ENCODE data around the gene S100A8. TPM values are rescaled to one million over a fixed set of nuclear protein-coding genes. Genes with fewer than 3 reads are reported as not detected.
A peak's percentile ranks its signal among the peaks of the same experiment; 100 is the strongest.

S100A8 gene
- total RNA-seq, 2 experiments from 2014 or later, result not detected

GRCh38 chr1:153360190-153360589 lies 30.7 kb downstream of the S100A8 start:
- no peak overlapping the region for H3K4me3 Mint-ChIP-seq
- H3K27me3 Mint-ChIP-seq, result peaks cover 7% of the 10 kb centered on the region
- H3K4me1 Mint-ChIP-seq, result peaks cover 10% of the 10 kb centered on the region
- POLR2A ChIA-PET, result no interaction called here
- CTCF ChIA-PET, result no interaction called here
- H3K9me3 Mint-ChIP-seq, result no peaks in the 10 kb centered on the region
- H3K36me3 Mint-ChIP-seq (ENCODE audit: low read depth), result no peaks in the 10 kb centered on the region
- H3K27ac Mint-ChIP-seq, result no peak overlapping the region
- no peak for DNase-seq

GRCh38 chr1:153359241-153359640 lies 31.6 kb downstream of the S100A8 start:
- H3K9me3 Mint-ChIP-seq, result no peaks in the 10 kb centered on the region
- ChIA-PET CTCF (no interaction called here), POLR2A (no interaction called here)
- no peak overlapping the region for H3K27ac Mint-ChIP-seq
- H3K4me3 Mint-ChIP-seq, result no peak overlapping the region
- no peaks in the 10 kb centered on the region for H3K36me3 Mint-ChIP-seq (ENCODE audit: low read depth)
- DNase-seq, result no peak
- H3K27me3 Mint-ChIP-seq, result peaks cover 5% of the 10 kb centered on the region
- H3K4me1 Mint-ChIP-seq, result peaks cover 10% of the 10 kb centered on the region

DNA sequence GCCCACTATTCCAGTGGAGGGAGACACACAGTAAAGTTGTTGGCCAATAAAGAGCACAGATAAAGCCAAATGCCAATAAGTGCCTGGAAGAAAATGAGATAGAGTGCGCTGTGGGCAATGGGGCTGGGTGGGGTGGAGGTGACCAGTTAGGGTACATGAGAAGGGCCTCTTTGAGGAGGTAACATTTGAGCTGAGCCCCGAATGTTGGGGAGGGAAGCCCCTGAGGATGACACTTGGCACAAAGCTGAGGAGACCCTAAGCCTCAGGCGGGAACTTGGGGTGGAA lies 32.2 kb downstream of the S100A8 start:
- H3K36me3 Mint-ChIP-seq (ENCODE audit: low read depth), result no peaks in the 10 kb centered on the region
- H3K27me3 Mint-ChIP-seq, result peaks cover 5% of the 10 kb centered on the region
- H3K27ac Mint-ChIP-seq, result no peak overlapping the region
- ChIA-PET CTCF (interaction anchor here (2.2 kb wide), 1 partner anchor 136 kb away, joined by 16 read pairs; no protein-coding TSS in a partner anchor), POLR2A (no interaction called here)
- DNase-seq, result no peak
- H3K9me3 Mint-ChIP-seq, result no peaks in the 10 kb centered on the region
- H3K4me3 Mint-ChIP-seq, result no peak overlapping the region
- peaks cover 10% of the 10 kb centered on the region for H3K4me1 Mint-ChIP-seq

DNA sequence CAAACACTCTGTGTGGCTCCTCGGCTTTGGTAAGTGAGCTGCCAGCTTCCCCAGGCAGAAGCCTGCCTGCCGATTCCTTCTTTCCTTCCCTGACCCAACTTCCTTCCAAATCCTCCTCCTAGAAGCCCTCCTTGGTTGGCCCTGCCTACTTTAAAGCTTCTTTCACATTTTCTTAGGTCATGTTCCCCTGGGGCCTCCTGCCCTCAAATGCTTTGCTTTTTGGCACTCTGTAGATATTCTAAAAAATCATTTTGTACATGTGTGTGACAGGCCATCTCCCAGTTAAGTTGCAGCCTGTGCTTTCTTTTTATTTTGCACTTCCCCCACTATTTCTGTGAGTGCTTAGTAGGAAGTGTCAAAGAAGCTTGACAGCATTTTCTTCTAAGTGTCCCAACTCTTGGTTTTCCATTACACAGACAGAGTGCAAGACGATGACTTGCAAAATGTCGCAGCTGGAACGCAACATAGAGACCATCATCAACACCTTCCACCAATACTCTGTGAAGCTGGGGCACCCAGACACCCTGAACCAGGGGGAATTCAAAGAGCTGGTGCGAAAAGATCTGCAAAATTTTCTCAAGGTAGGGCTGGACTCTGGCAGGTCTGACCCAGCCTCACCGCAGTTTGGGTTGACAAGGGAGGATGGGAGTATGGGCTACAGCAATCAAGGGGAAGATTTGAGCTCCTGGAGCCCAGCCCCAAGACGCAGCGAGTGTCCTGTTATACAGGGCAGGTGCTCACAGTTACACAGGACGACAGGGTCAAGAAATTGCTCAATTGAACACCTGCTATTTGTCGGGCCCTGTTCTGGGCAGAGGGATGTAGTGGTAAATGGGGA lies 32.8 kb downstream of the S100A8 start, which contains the start of gene S100A9:
TSS of gene S100A9 (plus strand) at position 2 of the 838 bp plus-strand sequence. CDS start at position 432, 430 bp downstream.
- ChIA-PET CTCF (interaction anchor here (2.2 kb wide), 1 partner anchor 136 kb away, joined by 16 read pairs; no protein-coding TSS in a partner anchor), POLR2A (no interaction called here)
- Mint-ChIP-seq H3K27ac (no peak within 1 kb of the TSS), H3K27me3 (peaks cover 2% of the 10 kb centered on the region), H3K4me1 (peaks cover 10% of the 10 kb centered on the region), H3K9me3 (no peaks in the 10 kb centered on the region), H3K4me3 (no peak within 1 kb of the TSS), H3K36me3 (ENCODE audit: low read depth) (no peaks in the 10 kb centered on the region)
- no peak for DNase-seq

GRCh38 chr1:153357076-153357852 lies 33.6 kb downstream of the S100A8 start:
- ChIA-PET POLR2A (no interaction called here), CTCF (interaction anchor here (2.2 kb wide), 1 partner anchor 137 kb away, joined by 16 read pairs; no protein-coding TSS in a partner anchor)
- Mint-ChIP-seq H3K4me1 (peaks cover 10% of the 10 kb centered on the region), H3K36me3 (ENCODE audit: low read depth) (no peaks in the 10 kb centered on the region), H3K27ac (no peak overlapping the region), H3K4me3 (no peak overlapping the region), H3K9me3 (no peaks in the 10 kb centered on the region), H3K27me3 (peaks cover 2% of the 10 kb centered on the region)
- DNase-seq, result no peak

DNA sequence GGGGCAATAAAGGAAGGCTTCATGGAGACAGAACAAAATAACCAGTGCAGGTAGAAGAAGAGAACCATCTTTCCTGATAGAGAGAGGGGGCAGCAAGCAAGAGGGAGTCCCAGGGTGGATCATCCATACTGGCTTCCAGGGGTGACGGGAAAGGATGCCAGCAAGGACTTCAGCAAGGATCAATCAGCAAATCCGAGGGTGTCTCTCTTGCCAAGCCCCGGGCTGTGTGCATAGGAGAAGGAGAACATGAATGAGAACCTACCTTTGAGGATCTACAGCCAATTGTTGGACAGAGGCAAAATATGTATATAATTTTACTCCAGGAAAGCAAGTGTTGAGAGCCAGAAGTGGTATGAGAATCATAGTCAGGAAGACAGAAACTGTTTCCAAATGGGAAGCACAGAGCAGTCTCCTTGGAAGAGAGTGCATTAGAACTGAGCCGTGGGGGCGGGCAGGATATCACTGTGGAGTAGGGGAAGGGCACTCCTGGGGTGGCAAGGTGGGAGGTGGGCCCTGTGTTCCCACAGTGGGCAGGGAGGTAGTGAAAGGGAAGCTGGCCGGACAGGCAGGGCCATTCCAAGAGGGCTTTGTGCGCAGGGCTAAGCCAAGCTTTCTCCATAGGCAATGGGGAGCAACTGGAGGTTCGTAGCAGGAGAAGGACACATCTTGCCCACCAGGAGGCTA lies 34.3 kb downstream of the S100A8 start:
- DNase-seq, result no peak
- no peak overlapping the region for H3K27ac Mint-ChIP-seq
- CTCF ChIA-PET, result interaction anchor here (1.3 to 2.2 kb wide), 4 partner anchors 8 to 138 kb away, joined by 5 to 24 read pairs (median 12); no protein-coding TSS in a partner anchor
- POLR2A ChIA-PET, result no interaction called here
- H3K9me3 Mint-ChIP-seq, result no peaks in the 10 kb centered on the region
- H3K27me3 Mint-ChIP-seq, result peaks cover 2% of the 10 kb centered on the region
- H3K4me3 Mint-ChIP-seq, result no peak overlapping the region
- H3K36me3 Mint-ChIP-seq (ENCODE audit: low read depth), result no peaks in the 10 kb centered on the region
- peaks cover 10% of the 10 kb centered on the region for H3K4me1 Mint-ChIP-seq

GRCh38 chr1:153355445-153356071 lies 35.3 kb downstream of the S100A8 start:
- Mint-ChIP-seq H3K4me3 (no peak overlapping the region), H3K27me3 (peaks cover 7% of the 10 kb centered on the region), H3K4me1 (peaks cover 10% of the 10 kb centered on the region), H3K36me3 (ENCODE audit: low read depth) (no peaks in the 10 kb centered on the region), H3K9me3 (no peaks in the 10 kb centered on the region), H3K27ac (no peak overlapping the region)
- ChIA-PET POLR2A (no interaction called here), CTCF (interaction anchor here (1.3 to 1.9 kb wide), 4 partner anchors 8 to 139 kb away, joined by 4 to 24 read pairs (median 6); no protein-coding TSS in a partner anchor)
- DNase-seq, result peak; percentile 49

DNA sequence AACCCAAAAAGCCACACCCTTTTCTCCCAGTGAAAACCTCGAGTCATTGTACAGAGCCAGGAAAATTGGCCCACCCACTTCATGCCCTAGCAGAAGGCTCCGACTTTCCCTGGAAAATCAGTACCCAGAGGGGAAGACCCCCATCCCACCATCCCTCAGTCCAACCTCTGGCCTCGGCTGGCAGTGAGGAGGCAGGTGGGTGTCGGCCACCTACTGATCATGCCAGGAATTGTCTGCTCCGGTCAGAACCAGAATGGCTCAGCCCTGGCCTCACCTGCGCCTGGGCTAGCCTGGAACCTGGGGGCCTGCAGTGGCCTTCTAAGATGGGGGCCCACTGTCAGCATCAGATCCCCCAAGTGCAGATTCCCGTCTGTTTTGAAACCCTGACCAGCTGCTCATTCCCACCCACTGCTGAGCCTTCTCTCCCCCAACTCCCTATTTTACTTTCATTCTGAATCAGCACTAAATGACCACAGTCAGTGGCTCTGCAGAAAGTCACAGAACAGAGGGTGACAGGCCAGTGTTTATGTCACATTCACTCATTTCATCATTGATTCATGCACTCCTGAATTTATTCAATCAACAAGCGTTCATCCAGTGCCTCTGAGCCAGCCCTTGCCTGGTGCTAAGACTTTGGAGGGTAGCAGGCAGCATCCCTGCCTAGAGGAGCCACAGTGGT lies 36.2 kb downstream of the S100A8 start:
- POLR2A ChIA-PET, result no interaction called here
- Mint-ChIP-seq H3K27ac (no peak overlapping the region), H3K4me3 (no peak overlapping the region), H3K36me3 (ENCODE audit: low read depth) (no peaks in the 10 kb centered on the region), H3K27me3 (peaks cover 9% of the 10 kb centered on the region), H3K4me1 (peaks cover 10% of the 10 kb centered on the region), H3K9me3 (no peaks in the 10 kb centered on the region)
- CTCF ChIA-PET, result interaction anchor here (1.3 to 4.3 kb wide), 5 partner anchors 53 to 140 kb away, joined by 4 to 71 read pairs (median 11); no protein-coding TSS in a partner anchor
- no peak for DNase-seq

DNA sequence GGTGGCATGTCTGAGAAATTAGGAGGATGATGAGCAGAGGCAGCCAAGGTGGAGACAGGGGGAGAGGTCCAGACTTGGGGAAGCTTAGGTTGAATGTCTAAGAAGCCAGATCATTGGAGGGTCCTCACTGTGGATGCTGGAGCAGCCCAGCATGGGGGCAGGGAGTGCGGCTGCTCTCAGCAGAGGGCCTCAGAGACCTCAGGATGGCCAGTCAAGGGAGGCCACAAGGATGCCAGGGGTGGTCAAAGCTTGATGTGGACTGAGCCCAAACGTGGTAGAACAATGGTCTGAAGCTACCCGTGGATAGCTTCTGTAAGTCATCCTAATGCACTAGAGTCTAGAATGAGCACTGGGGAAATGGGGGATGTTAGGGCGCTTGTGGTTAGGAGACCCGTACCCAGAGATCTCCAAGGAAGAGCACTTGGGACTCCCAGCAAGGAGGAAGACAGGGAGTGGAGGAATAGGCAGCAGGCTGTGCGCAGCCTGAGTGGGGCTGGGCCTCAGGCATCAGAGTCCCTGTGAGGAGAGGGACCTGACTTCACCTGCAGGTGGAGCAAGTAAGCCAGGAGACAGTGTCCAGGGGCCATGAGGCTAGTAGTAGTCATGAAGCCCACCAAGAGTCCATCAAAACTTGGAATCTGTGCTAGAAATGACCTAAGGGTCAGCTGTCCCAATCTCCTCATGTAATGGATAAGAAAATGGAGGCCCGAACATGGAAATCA lies 37.5 kb downstream of the S100A8 start:
- H3K36me3 Mint-ChIP-seq (ENCODE audit: low read depth), result no peaks in the 10 kb centered on the region
- no peak overlapping the region for H3K4me3 Mint-ChIP-seq
- POLR2A ChIA-PET, result interaction anchor here (0.9 kb wide), 1 partner anchor 9 kb away, joined by 3 read pairs; no protein-coding TSS in a partner anchor
- H3K27ac Mint-ChIP-seq, result no peak overlapping the region
- H3K27me3 Mint-ChIP-seq, result peaks cover 14% of the 10 kb centered on the region
- CTCF ChIA-PET, result interaction anchor here (0.6 to 4.3 kb wide), 9 partner anchors 10 to 262 kb away, joined by 3 to 71 read pairs (median 4); partner anchors contain the start of gene S100A14
- DNase-seq, result no peak
- H3K9me3 Mint-ChIP-seq, result no peaks in the 10 kb centered on the region
- H3K4me1 Mint-ChIP-seq, result peaks cover 10% of the 10 kb centered on the region

DNA sequence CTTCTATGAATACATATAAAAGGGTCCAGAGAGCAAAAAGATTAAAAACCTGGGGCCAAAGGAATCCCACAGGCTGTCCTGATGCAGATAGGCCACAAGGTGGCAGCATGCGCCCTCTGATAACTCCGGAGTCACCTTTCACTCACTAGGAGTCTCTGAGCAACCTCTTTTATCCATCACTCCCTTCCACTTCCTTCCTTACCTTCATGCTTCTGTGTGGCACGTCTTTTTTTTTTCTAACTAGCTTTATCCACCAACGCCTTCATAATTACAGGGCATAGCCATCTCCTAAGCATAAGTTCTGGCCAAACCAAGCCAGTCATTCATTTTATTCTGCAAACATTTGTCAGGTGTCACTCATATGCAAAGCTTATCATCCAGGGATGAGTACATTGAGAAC lies 38.4 kb downstream of the S100A8 start:
- no peaks in the 10 kb centered on the region for H3K36me3 Mint-ChIP-seq (ENCODE audit: low read depth)
- no peak overlapping the region for H3K27ac Mint-ChIP-seq
- DNase-seq, result peak; percentile 71
- H3K27me3 Mint-ChIP-seq, result peaks cover 17% of the 10 kb centered on the region
- H3K4me1 Mint-ChIP-seq, result peaks cover 4% of the 10 kb centered on the region
- H3K9me3 Mint-ChIP-seq, result no peaks in the 10 kb centered on the region
- ChIA-PET POLR2A (interaction anchor here (0.9 kb wide), 1 partner anchor 10 kb away, joined by 3 read pairs; no protein-coding TSS in a partner anchor), CTCF (interaction anchor here (0.6 to 4.3 kb wide), 8 partner anchors 10 to 149 kb away, joined by 3 to 71 read pairs (median 6); no protein-coding TSS in a partner anchor)
- H3K4me3 Mint-ChIP-seq, result no peak overlapping the region

- Mint-ChIP-seq H3K4me3 (no peak overlapping the region), H3K9me3 (no peaks in the 10 kb centered on the region), H3K36me3 (ENCODE audit: low read depth) (no peaks in the 10 kb centered on the region), H3K4me1 (peaks cover 11% of the 10 kb centered on the region), H3K27me3 (peaks cover 29% of the 10 kb centered on the region), H3K27ac (no peak overlapping the region)
- ChIA-PET CTCF (interaction anchor here (4.3 kb wide), 1 partner anchor 144 kb away, joined by 71 read pairs; no protein-coding TSS in a partner anchor), POLR2A (no interaction called here)
- DNase-seq, result no peak
These were observed 40.4 kb downstream of the S100A8 start for GRCh38 chr1:153350321-153350957.
